NT2/D1 (cell line): ENCODE measurements around the gene KIF3A.

Source experiments
- DNase-seq: peaks from one replicate; pipeline ENCODE4 v3.0.0-alpha.2; 2011; ENCODE audit warnings: low read depth, low spot score
- H3K27me3 ChIP-seq: 2 replicates; pipeline ENCODE4 v1.6.0; 2011; ENCODE audit warnings: mild to moderate bottlenecking; ENCODE audit not compliant: insufficient read length, insufficient read depth
- H3K36me3 ChIP-seq: 2 replicates; pipeline ENCODE4 v1.6.1; 2011; ENCODE audit warnings: mild to moderate bottlenecking, low read length, mixed read lengths; ENCODE audit not compliant: insufficient read depth, insufficient read length
- H3K4me1 ChIP-seq: 2 replicates; pipeline ENCODE4 v1.5.1; 2011; ENCODE audit not compliant: insufficient read depth, insufficient read length
- H3K4me3 ChIP-seq: 2 replicates; pipeline ENCODE4 v1.5.1; 2011; ENCODE audit warnings: low read depth; ENCODE audit not compliant: insufficient read length
- H3K9ac ChIP-seq: 2 replicates; pipeline ENCODE4 v1.6.0; 2011; ENCODE audit warnings: low read depth; ENCODE audit not compliant: insufficient read length
- H3K9me3 ChIP-seq: 2 replicates; pipeline ENCODE4 v1.5.1; 2011; ENCODE audit warnings: mild to moderate bottlenecking, low read length; ENCODE audit not compliant: insufficient read depth
- SUZ12 ChIP-seq: IDR thresholded peaks from 2 replicates; pipeline ENCODE4 v1.6.1; 2011; ENCODE audit not compliant: insufficient read length, insufficient read depth; ENCODE audit errors: extremely low read depth
- YY1 ChIP-seq: IDR thresholded peaks from 2 replicates; pipeline ENCODE4 v1.6.1; 2011; ENCODE audit not compliant: insufficient read length, insufficient read depth
- ZNF274 ChIP-seq: IDR thresholded peaks from 2 replicates; pipeline ENCODE4 v1.6.1; 2011; ENCODE audit warnings: mild to moderate bottlenecking, low read depth, low read length

The KIF3A gene

DNA sequence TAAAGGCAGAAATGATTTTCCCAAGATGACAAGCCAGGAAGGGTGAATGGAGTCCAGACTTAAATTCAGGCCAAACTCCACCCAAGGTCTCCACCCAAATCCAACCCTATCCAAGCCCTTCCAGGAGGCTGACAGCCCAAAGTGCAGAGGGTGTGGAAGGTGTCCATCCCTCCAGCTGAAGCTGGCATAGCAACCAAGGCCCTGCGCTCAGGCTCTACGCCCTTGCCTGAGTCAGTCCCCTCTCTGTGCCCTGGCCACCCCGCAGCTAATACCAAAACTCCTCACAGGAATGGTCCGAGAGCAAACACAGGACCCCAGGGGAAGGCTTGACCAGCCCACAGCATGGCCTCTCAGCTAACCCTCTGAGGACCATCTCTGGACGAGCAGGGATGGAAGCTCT is 37.5 kb upstream of the KIF3A start:
- H3K36me3 ChIP-seq = peaks cover 5% of the 10 kb centered on the region
- H3K27me3 ChIP-seq = peaks cover 30% of the 10 kb centered on the region
- no peak for DNase-seq
- no peak overlapping the region for H3K9ac ChIP-seq
- H3K4me3 ChIP-seq = no peak overlapping the region
- TF ChIP-seq ZNF274 = no peak
- TF ChIP-seq SUZ12 = no peak
- TF ChIP-seq YY1 = no peak
- peaks cover 11% of the 10 kb centered on the region for H3K4me1 ChIP-seq
- no peaks in the 10 kb centered on the region for H3K9me3 ChIP-seq

DNA sequence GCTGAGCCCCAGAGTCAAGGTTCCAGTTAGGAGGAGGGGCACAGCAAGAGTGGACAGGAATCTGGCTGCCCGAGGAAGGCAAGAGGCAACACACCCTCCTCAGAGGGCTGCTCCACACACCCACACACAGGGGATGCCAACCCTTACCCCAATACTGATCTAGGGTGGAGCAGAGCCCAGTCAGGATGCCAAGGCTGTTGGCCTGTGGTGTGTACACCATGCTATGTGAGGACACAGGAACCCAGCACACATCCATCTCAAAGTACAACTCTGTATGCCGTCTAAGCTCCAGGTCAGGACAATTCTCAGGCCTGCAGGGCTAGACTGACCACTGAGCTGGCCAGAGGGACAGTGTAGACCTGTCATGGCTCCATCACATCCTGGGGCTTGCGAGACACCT is 37.1 kb upstream of the KIF3A start:
- peaks cover 11% of the 10 kb centered on the region for H3K4me1 ChIP-seq
- no peak overlapping the region for H3K9ac ChIP-seq
- TF ChIP-seq SUZ12 (no peak), YY1 (no peak), ZNF274 (no peak)
- no peaks in the 10 kb centered on the region for H3K9me3 ChIP-seq
- peaks cover 30% of the 10 kb centered on the region for H3K27me3 ChIP-seq
- H3K4me3 ChIP-seq = no peak overlapping the region
- no peak for DNase-seq
- H3K36me3 ChIP-seq = peaks cover 5% of the 10 kb centered on the region

DNA sequence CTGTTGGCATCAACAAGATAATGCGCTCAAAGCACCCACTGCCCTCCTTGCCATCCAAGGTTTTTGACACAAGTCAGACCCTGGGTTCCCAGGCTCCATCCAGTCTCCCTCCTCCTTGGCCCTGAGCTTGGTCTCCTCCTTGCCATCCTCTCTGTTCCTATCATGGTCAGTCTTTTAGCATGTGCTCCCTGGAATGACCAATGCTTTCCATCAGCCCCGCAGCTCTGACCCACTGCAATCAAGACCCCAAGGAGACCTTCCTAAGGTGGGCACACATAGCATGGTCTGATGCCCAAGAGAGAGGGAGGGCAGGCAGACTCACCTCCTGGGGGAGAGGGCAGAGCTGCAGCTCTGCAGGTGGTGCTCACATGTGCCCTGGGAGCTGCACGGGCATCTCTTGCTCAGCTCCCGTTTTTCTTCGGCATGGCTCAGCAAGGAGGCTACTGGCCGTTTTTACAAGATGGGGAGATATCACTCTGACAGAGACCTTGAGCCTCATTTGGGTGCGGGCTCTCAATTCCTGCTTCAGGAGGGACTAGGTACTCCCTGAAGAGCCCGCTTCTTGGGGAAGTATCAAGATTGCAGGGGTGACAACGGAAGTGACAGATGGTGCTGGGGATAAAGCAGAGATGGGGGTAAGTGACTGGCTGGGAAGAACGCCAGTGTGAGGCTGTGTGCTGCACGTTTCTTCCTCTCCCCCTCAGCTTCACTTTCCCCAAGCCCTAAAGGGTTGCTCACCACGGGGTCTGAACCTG is 36.4 kb upstream of the KIF3A start:
- Histone ChIP-seq H3K27me3 (peaks cover 24% of the 10 kb centered on the region), H3K9ac (no peak overlapping the region), H3K4me3 (no peak overlapping the region), H3K36me3 (peaks cover 5% of the 10 kb centered on the region), H3K9me3 (no peaks in the 10 kb centered on the region), H3K4me1 (peaks cover 11% of the 10 kb centered on the region)
- DNase-seq = no peak
- TF ChIP-seq ZNF274 (no peak), SUZ12 (no peak), YY1 (no peak)

DNA sequence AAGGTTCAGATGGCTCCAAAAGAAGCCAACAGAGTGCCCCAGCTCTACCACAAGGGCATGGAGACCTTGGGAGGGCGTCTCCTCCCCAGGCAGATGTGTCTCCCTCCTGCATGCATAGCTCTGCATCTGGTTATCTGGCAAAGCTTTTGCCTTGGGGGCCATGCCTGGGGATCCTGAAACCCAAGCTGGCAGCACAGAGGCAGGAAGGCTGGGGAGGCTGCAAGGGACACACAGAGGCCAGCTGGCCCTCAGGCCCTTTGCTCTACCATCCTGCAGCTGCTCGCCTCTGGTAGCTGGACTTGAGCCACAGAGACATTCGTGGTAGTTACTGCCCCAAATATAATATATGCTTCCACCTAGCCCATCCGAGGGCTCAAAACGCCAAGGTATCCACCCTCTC is 35.8 kb upstream of the KIF3A start:
- Histone ChIP-seq H3K9ac (no peak overlapping the region), H3K4me3 (no peak overlapping the region), H3K27me3 (peaks cover 18% of the 10 kb centered on the region), H3K36me3 (peaks cover 5% of the 10 kb centered on the region), H3K9me3 (no peaks in the 10 kb centered on the region), H3K4me1 (peaks cover 11% of the 10 kb centered on the region)
- TF ChIP-seq SUZ12 (no peak), YY1 (no peak), ZNF274 (no peak)
- no peak for DNase-seq

DNA sequence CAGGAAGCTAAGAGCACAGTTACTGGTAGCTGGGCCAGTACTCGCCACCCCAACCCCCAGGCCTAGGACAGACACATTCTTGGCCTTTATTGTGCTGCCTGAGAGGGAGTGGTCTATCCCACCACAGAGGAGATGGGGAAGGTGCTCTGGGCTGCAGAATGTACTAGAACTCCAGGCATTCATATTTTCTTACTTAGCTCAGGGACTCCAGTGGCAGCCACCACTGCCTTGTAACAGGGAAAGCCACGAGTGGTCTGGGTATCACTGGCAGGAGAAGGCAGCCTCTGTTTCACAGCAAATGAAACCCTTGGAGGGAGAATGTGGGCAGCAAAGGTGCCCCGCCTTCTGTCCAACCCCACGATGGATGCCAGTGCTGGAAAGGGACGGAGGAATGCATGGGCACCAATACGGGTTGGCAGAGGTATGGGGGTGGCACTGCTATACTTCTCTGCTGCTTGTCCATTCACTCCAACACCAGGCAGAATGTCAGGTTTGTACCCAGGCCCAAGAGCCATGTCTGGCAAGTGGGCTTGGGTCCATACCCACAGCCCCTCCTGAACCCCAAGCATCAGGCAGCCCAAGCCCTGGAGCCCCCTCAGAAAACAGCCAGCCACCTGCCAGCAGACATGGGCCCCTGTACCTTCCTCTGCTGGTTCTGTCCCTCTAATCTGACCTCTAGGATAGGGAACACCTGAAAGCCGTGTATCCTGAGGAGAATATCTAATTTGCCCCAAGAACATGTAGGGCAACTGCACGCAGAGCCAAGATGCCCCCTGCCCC is 35.1 kb upstream of the KIF3A start:
- TF ChIP-seq SUZ12 (no peak), YY1 (no peak), ZNF274 (no peak)
- no peak overlapping the region for H3K9ac ChIP-seq

DNA sequence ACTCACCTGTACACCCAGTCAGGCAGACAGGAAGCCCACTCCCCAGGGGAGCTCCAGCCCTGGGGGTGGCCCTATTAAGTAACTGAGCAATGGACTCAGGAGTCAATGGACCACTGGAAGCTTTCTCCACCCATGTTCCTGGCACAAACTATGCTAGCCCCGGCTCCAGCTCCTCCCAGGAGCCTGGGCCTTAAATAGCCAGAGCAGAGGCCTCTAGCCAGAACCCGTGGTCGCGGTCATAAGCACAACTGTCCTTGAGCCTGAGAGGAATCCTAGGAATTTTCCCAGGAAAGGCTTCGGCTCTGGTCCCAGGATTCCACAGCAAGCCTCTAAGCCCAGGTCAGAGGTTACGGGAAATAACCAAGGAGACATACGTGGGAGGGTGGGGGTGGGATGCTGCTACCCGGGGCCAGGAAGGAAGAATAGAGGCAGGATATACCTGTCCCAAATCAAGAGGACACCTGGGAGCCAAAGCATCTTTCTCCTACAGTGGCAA is 34.2 kb upstream of the KIF3A start:
- H3K27me3 ChIP-seq = peaks cover 7% of the 10 kb centered on the region
- H3K4me3 ChIP-seq = no peak overlapping the region
- peaks cover 11% of the 10 kb centered on the region for H3K4me1 ChIP-seq
- peaks cover 7% of the 10 kb centered on the region for H3K36me3 ChIP-seq
- DNase-seq = peak; percentile 65
- no peaks in the 10 kb centered on the region for H3K9me3 ChIP-seq
- TF ChIP-seq YY1 = no peak
- no peak for TF ChIP-seq SUZ12
- no peak for TF ChIP-seq ZNF274
- no peak overlapping the region for H3K9ac ChIP-seq

More for the DNA sequence above, 35.1 kb upstream of the KIF3A start:
- H3K9me3 ChIP-seq = no peaks in the 10 kb centered on the region
- peaks cover 5% of the 10 kb centered on the region for H3K36me3 ChIP-seq
- H3K4me1 ChIP-seq = peaks cover 11% of the 10 kb centered on the region
- no peak for DNase-seq
- H3K4me3 ChIP-seq = no peak overlapping the region
- peaks cover 11% of the 10 kb centered on the region for H3K27me3 ChIP-seq

DNA sequence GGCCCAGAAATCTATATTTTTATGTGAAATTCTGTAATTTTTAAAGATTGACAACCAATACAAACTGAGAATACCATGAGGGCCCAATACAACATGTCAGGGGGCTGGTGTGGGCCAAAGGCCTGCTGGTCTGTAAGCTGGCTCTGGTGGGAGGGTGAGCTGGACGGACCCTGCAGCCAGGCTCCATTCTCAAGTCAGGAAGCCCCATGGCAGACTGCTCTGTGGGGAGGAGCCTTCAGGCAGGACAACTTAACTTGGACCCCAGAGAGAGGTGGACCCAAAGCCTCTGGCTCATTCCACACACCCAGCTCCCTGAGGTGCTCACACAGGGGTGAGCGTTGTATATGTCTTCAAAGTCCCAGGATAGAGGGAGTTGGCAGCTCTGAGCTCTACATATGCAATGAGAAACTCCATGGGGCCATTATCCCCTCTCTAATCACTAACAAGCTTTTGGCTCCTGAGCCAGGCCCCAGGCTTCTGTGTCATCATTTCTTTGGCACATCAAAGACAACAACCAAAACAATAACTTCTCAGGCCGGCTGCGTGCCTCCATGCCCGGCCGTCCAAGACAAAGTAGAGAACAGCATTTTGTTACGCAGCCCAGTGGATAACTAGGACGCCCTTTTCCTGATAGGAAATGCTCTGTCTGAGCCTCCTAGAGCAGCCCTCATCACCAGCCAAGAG is 33.3 kb upstream of the KIF3A start:
- H3K4me1 ChIP-seq = peaks cover 11% of the 10 kb centered on the region
- H3K9ac ChIP-seq = no peak overlapping the region
- H3K4me3 ChIP-seq = no peak overlapping the region
- TF ChIP-seq YY1 (no peak), ZNF274 (no peak), SUZ12 (no peak)
- no peaks in the 10 kb centered on the region for H3K9me3 ChIP-seq
- DNase-seq = no peak
- peaks cover 8% of the 10 kb centered on the region for H3K36me3 ChIP-seq
- H3K27me3 ChIP-seq = no peaks in the 10 kb centered on the region
